SJSA1 (cell line): ENCODE measurements around the gene NKX1-1. TPM values are rescaled to one million over a fixed set of nuclear protein-coding genes. Genes with fewer than 3 reads are reported as not detected.
A peak's percentile ranks its signal among the peaks of the same experiment; 100 is the strongest.

Experiments used
- DNase-seq, 2 experiments: peaks; one replicate each; pipeline ENCODE4 v3.0.0-alpha.2; 2015 to 2020; ENCODE audit warnings: low spot score in 2 of 2, low read depth in 1 of 2
- H3K27ac ChIP-seq: fragments of 250-450 bp; sonication (Bioruptor Pico); 2 replicates; pipeline ENCODE4 v1.5.1; 2020; ENCODE audit warnings: mild to moderate bottlenecking, moderate library complexity
- H3K27me3 ChIP-seq: fragments of 250-450 bp; sonication (Bioruptor Pico); replicated peaks from 2 replicates; pipeline ENCODE4 v1.5.1; 2020; ENCODE audit warnings: mild to moderate bottlenecking, moderate library complexity
- H3K36me3 ChIP-seq: fragments of 250-450 bp; sonication (Bioruptor Pico); 2 replicates; pipeline ENCODE4 v1.5.1; 2020; ENCODE audit warnings: mild to moderate bottlenecking
- H3K4me1 ChIP-seq: fragments of 250-450 bp; sonication (Bioruptor Pico); replicated peaks from 2 replicates; pipeline ENCODE4 v1.6.1; 2021; ENCODE audit warnings: mild to moderate bottlenecking
- H3K4me3 ChIP-seq: fragments of 250-450 bp; sonication (Bioruptor Pico); 2 replicates; pipeline ENCODE4 v1.5.1; 2020; ENCODE audit warnings: mild to moderate bottlenecking
- H3K9me3 ChIP-seq: fragments of 250-450 bp; sonication (Bioruptor Pico); replicated peaks from 2 replicates; pipeline ENCODE4 v1.5.1; 2020; ENCODE audit warnings: mild to moderate bottlenecking
- total RNA-seq: library from RNA; depleted of rRNA; stranded (reverse); fragments of >200 nt; shearing (Covaris generic); gene quantifications from 2 replicates; pipeline ENCODE4 v1.2.3, GENCODE V29; 2014

NKX1-1 gene
- total RNA-seq, 1 experiment from 2014 or later = not detected

DNA sequence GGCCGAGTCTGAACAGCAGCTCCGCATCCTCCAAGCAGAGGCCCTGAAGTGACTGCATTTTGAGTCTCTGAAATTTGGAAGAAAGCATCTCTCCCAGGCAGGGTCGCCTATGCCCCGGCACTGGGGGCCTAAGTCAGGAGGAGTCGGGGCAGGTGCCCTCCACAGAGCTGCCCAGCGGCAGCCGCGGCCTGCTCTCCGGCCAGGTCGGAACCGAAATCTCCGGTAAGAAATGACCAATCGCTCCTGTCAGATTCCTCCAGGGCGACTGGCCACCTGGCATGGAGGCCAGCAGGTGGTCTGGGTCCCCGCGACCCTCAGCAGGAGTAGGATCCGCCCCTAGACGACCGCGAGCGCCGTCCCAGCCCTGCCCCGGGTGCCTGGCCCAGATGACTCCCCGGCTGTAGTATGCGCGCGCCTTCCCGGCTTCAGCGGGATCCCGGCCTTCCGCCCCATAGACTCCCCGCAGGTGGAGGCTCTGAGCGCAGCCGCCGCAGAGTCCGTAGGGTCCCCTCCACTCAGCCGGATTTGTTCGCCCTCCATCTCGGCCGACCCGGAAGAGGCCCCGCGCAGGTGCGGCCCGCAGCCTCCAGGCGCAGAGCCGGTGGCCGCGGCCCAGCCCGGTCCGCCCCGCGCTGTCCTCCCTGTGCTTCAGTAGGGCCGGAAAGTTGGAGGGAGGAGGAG lies 1.5 kb downstream of the NKX1-1 start:
- no peaks in the 10 kb centered on the region for H3K4me1 ChIP-seq
- H3K9me3 ChIP-seq = 0 out of 2 replicates have a peak, but pooled peaks cover 2% of the 10 kb centered on the region
- peaks cover 33% of the 10 kb centered on the region for H3K27me3 ChIP-seq
- no peaks in the 10 kb centered on the region for H3K36me3 ChIP-seq
- no peak overlapping the region for H3K4me3 ChIP-seq
- no peak overlapping the region for H3K27ac ChIP-seq
- no peak for DNase-seq

DNA sequence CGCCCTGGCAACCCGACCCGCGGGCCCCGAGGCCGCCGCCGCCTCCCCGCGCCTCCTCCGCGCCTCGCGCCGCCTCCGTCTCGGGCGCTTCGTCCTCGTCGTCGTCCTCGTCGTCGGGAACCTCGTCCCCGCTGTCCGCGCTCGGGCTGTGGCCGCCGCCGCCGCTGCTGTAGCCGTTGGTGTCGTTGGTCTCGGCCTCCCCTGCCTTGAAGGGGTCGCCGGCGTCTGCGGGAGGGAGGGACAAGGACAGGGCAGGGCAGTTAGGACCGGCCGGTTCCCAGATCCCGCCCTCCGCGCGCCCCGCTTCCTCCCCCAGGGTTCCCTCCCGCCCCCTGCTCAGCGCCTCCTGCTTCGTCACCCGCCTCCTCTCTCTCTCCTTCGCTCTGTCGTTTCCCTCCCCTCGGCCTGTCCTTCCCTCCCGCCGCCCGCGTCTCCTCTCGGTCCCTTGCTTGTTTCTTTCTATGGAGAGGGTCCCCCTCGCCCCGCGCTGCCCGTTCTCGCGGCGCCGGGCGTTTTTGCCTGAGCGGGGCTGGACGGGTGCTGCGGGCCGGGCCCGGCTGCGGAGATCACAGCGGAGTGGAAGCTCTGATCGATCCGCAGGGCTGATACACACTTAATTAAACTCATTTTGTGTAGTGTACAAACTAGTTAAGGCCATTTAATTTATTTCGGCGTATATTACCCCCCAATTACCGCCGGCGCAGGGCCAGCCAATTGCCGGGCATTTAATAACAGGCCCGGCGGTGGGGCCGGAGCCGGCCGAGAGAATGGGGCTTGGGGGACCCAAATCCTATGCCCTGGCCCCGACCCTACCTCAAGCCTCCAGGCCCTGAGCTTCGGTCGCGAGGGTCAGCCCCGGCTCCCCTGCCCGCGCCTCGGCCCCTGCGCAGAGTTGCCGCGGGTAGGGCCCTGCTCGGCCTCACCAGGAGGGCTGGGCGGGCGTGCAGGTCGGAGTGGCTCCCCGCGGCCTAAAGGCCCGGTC lies 2.4 kb downstream of the NKX1-1 start:
- DNase-seq = peak in 1 of 2 experiments; percentile 28
- Histone ChIP-seq H3K4me1 (no peaks in the 10 kb centered on the region), H3K4me3 (no peak overlapping the region), H3K27me3 (peaks cover 33% of the 10 kb centered on the region), H3K9me3 (0 out of 2 replicates have a peak, but pooled peaks cover 2% of the 10 kb centered on the region), H3K27ac (no peak overlapping the region), H3K36me3 (no peaks in the 10 kb centered on the region)

DNA sequence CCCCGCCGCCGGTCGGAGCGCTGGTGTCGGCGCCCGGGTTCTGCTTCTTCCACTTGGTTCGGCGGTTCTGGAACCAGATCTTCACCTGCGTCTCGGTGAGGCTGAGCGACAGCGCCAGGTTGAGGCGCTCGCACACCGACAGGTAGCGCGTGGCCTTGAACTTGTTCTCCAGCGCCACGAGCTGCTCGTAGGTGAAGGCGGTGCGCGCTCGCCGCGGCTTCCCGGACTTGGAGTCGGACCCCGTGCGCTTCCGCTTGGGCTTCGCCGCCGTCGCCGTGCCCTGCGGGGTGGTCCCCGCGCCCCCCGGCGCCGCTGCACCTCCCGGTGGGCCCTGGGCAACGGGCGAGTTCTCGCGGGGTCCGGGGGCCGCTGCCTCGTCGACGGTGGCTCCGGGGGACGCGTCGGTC lies 3.1 kb downstream of the NKX1-1 start:
- no peak overlapping the region for H3K27ac ChIP-seq
- no peaks in the 10 kb centered on the region for H3K36me3 ChIP-seq
- H3K27me3 ChIP-seq = peaks cover 33% of the 10 kb centered on the region
- DNase-seq = peak in 1 of 2 experiments; percentile 22
- 0 out of 2 replicates have a peak, but pooled peaks cover 2% of the 10 kb centered on the region for H3K9me3 ChIP-seq
- H3K4me3 ChIP-seq = no peak overlapping the region
- H3K4me1 ChIP-seq = no peaks in the 10 kb centered on the region

DNA sequence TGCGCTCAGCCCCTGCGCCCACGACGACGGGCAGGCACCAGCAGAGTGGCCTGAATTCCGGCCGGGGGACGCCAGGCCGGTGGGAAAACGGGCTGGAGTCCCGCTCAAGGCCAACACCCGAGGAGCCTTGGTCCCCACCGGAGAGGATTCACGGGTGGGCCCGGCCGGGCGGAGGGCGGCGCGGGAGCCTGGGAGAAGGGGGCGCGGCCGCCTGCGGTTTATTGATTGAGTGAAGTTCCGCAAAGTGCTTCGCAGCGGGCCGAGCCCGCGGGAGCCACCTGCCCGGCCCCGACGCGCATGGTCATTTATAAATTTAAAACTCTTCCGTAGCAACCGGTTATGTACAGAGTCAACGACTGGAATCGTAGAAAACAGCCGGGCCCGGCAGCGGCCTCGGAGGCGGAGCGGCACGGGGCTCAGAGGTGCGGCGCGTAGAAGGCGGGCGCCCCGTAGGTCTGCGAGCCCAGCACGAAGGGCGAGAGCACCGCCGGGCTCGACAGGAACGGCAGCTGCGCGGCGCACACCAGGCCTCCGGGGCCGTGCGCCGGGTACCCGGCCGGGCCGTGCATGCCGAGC lies 3.6 kb downstream of the NKX1-1 start:
- Histone ChIP-seq H3K9me3 (0 out of 2 replicates have a peak, but pooled peaks cover 2% of the 10 kb centered on the region), H3K27ac (no peak overlapping the region), H3K4me1 (no peaks in the 10 kb centered on the region), H3K4me3 (no peak overlapping the region), H3K27me3 (peaks cover 33% of the 10 kb centered on the region), H3K36me3 (no peaks in the 10 kb centered on the region)
- DNase-seq = no peak

DNA sequence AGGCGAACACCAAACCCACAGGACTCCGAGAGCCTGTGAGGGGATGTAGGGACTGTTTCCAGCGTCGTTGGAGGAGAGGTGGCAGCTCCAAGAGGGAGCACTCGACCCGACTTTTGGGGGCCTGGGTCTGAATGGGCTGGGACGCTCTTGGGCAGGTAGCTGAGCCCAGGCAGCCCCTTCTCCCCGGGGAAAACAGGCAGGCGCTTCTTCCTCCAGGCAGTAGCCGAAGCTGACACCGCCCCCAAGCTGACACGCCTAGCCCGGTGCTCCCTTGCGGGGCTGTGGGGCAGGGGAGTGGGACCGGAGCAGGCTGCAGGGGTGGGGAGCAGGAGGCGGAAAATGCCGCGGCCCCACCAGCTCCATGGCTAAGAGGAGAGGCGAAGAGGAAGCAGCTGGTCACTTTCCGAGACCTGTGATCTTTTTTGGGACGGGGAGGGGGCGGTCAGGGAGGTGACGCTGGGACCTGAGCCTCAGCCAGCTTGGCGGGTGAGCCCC lies 4.2 kb downstream of the NKX1-1 start:
- 0 out of 2 replicates have a peak, but pooled peaks cover 2% of the 10 kb centered on the region for H3K9me3 ChIP-seq
- no peaks in the 10 kb centered on the region for H3K36me3 ChIP-seq
- H3K4me3 ChIP-seq = no peak overlapping the region
- H3K4me1 ChIP-seq = no peaks in the 10 kb centered on the region
- DNase-seq = peak in 1 of 2 experiments; percentile 23
- H3K27me3 ChIP-seq = peaks cover 27% of the 10 kb centered on the region
- no peak overlapping the region for H3K27ac ChIP-seq

DNA sequence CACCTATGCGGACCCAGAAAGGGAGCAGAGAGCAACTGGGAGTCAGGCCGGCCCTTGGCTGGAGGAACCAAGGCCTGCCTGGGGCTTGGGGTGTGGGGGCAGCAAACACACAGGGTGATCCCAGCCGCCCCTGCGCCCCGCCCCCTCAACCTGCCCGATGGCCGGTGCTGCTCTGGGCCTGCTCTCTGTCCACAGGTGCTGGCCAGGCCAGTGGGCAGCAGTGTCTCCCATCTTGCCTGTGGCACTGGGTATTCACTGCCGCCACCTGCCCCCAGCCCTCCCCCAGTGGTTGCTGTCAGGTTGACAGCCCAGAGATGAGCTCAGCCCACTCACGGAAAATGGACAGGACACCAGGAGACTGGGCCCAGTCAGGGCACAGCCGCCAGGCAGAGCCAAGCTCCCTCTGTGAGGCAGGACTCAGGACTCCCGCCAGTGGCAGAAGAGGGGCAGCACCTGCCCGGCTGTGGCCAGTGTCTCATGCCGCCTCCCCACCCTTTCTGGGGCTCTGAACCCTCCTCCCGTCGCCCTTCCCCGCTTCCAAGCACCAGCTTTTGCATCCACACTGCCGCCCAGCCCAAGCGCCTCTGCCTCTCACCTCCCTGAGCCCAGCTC lies 4.7 kb downstream of the NKX1-1 start:
- no peak overlapping the region for H3K27ac ChIP-seq
- peak in 1 of 2 experiments; percentile 17 for DNase-seq
- 0 out of 2 replicates have a peak, but pooled peaks cover 2% of the 10 kb centered on the region for H3K9me3 ChIP-seq
- H3K4me3 ChIP-seq = no peak overlapping the region
- no peaks in the 10 kb centered on the region for H3K36me3 ChIP-seq
- peaks cover 25% of the 10 kb centered on the region for H3K27me3 ChIP-seq
- no peaks in the 10 kb centered on the region for H3K4me1 ChIP-seq

DNA sequence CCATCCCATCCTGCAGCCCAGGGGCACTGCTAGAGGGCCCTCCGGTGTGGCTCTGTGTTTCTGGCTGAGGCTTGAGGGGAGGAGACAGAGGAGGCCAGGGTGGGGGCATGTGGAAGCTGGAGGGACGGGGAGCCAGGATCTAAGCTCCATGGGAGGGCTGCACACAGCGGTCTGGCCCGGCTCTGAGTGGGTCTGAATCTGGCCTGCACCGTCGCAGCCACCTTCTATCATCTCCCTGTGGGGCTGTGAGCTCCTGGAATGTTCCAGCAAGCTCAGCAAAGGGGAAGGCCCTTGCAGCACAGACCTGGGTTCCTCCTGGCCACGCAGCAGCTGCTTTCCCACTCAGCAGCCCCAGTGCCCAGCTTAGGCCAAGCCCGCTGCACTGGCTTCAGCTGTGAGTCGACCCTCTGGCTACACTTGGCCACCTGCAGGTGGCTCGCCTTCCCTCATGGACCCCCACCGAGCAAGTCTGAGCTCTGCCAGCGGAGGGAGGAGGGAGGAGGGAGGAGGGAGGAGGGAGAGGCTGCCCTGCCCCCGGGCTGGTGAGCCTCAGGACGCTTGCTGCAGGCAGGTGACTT lies 5.3 kb downstream of the NKX1-1 start:
- no peak for DNase-seq
- no peaks in the 10 kb centered on the region for H3K9me3 ChIP-seq
- no peaks in the 10 kb centered on the region for H3K4me1 ChIP-seq
- peaks cover 22% of the 10 kb centered on the region for H3K27me3 ChIP-seq
- no peak overlapping the region for H3K4me3 ChIP-seq
- H3K36me3 ChIP-seq = no peaks in the 10 kb centered on the region
- H3K27ac ChIP-seq = no peak overlapping the region

DNA sequence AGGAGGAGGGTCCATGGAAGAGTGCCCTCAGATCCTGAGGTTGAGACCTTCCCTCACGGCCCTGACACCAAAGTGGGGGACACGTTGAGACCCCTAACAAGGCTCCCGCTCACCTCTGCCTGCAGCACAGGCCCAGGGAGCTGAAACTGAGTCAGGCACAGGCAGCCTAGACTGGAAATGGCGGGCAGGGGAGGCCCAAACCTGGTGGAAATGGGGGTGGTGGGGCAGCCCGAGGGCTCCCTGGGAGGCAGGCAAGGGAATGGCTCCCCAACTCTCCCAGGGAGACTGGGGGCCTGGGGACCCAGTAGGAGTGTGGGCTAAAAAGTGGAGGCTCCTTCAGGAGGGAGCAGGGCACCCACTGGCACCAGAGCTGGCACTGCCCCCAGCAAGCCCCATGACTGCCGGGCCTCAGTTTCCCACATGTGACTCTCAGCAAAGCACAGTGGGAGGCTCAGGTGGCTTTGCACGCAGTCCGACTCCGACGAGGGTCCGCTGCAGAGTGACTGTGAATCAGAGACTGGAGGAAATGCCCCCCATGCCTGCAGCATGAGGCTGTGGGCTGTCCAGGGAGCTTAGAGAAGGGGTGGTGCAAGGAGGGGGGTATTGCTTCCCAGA lies 5.9 kb downstream of the NKX1-1 start:
- Histone ChIP-seq H3K27me3 (peaks cover 18% of the 10 kb centered on the region), H3K4me1 (no peaks in the 10 kb centered on the region), H3K36me3 (no peaks in the 10 kb centered on the region), H3K4me3 (no peak overlapping the region), H3K27ac (no peak overlapping the region), H3K9me3 (no peaks in the 10 kb centered on the region)
- DNase-seq = no peak

DNA sequence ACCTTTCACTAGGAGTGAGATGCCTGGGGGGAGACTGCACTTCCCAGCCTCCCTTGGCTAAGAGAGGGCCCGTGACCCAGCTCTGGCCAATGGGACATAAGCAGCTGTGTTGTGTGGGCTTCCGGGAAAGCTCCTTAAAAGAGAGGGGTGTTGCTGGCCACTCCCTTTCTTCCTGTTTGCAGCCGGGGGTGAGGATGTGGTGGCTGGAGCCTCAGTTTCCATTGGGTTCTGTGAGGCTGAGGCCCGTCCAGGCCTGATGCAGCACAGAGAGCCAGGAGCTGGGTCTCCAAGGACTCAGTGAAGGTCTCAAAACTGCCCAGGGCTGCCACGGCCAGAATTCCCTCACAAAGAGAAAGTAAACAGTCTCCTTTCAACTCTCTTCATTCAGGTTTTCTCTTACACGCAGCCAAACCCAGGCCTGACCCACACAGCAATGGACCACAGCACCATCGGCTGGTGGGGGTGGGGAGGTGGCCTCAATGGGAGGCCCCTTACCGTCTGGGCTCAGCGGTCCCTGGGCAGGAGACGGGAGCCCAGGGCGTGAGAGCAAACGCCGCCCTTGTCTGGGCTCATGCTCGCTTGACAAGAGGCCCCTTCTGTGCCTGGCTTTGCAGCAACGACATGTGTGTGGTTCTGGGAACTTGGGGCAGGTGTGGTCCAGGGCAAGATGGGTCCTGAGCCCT lies 6.6 kb downstream of the NKX1-1 start:
- Histone ChIP-seq H3K4me3 (no peak overlapping the region), H3K9me3 (no peaks in the 10 kb centered on the region), H3K27me3 (peaks cover 15% of the 10 kb centered on the region), H3K27ac (no peak overlapping the region), H3K36me3 (no peaks in the 10 kb centered on the region), H3K4me1 (no peaks in the 10 kb centered on the region)
- DNase-seq = no peak

DNA sequence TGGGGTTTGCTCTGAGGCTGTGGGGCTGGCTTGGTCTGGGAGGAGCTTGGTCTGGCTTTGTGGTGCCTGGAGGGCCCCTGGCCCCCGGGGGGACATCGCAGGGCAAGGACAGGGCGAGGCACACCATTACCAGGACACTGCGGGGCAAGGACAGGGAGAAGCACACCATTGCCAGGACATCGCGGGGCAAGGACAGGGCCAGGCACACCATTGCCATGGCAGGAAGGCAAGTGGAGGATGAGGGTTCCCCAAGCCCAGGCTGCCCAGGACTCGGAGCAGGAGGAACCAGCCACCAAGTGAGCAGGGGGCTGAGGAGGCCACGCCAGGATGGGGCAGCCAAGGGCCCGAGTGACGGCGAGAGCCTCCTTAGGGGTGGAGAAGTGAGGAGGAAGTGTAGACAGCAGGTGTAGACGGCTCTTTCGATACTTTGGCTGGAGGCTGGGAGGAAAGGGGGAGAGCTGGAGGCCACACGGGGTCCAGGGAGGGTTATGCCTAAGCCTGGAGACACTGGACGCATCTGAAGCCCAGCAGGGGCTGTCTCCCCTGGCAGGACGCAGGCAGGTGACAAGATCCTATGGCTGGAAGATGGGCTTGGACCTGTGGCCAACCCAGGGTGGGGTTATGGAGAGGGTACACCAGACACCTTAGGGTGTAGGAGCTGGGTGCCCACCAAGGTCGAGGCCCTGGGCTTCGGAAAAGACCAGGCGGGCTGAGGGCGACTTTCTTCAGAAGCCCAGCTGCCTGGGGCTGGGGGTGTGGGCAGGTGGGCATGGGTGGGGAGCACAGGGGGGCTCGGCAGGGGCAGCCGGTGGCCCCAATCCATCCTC lies 7.3 kb downstream of the NKX1-1 start:
- Histone ChIP-seq H3K9me3 (no peaks in the 10 kb centered on the region), H3K27me3 (peaks cover 10% of the 10 kb centered on the region), H3K4me1 (no peaks in the 10 kb centered on the region), H3K4me3 (no peak overlapping the region), H3K27ac (no peak overlapping the region), H3K36me3 (no peaks in the 10 kb centered on the region)
- no peak for DNase-seq

DNA sequence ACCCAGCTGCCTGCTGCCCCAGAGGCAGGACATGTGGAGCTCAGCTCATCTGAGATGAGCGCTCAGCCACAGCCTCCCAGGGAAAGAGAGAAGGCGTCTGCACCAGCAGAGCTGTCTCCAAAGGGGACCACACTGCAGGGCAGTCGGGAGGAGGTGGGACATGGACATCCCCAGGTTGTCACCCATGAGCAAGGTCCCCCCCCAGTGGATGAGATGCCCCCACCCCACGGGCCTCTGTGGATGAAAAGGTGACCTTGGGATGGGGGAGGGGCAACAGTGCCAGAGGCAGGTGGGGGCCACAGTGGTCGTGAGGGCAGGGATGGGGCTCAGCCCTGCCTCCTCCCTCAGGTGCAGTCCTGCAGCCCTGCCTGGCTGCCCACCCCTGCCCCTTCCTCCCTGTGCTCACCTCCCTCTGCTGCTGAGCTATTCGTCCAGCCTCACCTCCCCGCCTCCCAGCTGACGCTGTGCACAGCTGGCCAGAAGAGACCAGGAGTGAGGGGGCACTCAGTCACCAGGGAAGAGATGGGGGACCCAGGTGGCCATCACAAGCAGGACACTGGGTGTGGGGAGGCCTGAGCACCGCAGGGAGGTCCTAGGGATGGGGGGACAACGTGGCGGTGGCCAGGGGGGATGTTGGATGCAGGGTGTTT lies 9.3 kb downstream of the NKX1-1 start:
- no peak for DNase-seq
- no peak overlapping the region for H3K27ac ChIP-seq
- no peaks in the 10 kb centered on the region for H3K9me3 ChIP-seq
- H3K4me1 ChIP-seq = no peaks in the 10 kb centered on the region
- H3K36me3 ChIP-seq = no peaks in the 10 kb centered on the region
- no peak overlapping the region for H3K4me3 ChIP-seq
- peaks cover 1% of the 10 kb centered on the region; the same call in 1 of the 2 replicates for H3K27me3 ChIP-seq
